GM21825 (cell line): ENCODE measurements around the gene GARRE1.
"Not testable (repeated sequence)": the region's sequence is repeated elsewhere in the genome, so short reads cannot be mapped to it uniquely, and the experiment has no call there.

Experiments
- ATAC-seq: cut with Tn5 transposase; IDR thresholded peaks from one replicate; pipeline ENCODE4 v1.9.1; 2021; ENCODE audit warnings: mild to moderate bottlenecking, moderate library complexity; ENCODE audit not compliant: unreplicated experiment

The GARRE1 gene

DNA sequence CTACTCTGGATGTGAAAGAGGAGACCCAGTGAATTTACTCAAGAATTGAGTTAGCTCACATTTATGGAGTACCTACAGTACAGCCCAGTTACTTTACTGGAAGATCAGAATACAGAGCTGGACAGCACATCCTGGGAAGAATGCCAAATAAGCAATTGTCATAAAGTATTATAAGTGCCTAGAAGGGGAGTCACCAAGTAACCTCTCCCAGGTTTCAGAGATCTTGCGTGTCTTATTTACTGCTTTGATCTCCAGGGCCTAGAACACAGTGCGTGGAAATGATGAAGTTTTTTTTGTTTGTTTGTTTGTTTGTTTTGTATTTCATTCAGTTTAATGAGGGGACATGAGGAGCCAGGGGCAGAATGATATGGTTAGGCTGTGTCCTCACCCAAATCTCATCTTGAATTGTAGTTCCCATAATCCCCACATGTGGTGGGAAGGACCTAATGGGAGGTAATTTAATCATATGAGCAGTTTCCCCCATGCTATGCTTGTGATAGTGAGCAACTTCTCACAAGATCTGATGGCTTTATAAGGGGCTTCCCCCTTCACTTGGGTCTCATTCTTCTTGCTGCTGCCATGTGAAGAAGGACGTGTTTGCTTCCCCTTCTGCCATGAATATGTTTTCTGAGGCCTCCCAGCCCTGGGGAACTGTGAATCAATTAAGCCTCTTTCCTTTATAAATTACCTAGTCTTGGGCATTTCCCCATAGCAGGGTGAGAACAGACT lies 5.2 kb downstream of the GARRE1 start:
- ATAC-seq = no peak

DNA sequence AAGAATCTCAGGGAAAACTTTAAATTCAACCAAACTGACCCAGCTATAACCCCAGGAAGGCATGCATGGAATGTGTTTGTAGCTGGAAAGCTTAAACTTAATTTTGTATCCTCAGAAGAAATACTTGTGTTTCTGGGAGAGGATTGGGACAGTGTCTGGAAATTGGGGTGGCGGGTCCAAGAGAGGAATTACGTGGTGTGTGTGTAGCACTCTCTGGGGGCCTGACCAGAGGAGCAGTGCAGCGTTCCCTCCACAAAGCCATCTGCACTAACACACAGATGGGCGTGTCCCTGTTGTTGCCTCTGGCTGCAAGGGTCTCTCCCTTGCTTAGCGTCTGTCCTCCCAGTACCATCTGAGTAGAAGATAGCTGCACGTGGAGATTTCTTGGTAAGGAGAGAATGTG lies 6.4 kb downstream of the GARRE1 start:
- no peak for ATAC-seq

DNA sequence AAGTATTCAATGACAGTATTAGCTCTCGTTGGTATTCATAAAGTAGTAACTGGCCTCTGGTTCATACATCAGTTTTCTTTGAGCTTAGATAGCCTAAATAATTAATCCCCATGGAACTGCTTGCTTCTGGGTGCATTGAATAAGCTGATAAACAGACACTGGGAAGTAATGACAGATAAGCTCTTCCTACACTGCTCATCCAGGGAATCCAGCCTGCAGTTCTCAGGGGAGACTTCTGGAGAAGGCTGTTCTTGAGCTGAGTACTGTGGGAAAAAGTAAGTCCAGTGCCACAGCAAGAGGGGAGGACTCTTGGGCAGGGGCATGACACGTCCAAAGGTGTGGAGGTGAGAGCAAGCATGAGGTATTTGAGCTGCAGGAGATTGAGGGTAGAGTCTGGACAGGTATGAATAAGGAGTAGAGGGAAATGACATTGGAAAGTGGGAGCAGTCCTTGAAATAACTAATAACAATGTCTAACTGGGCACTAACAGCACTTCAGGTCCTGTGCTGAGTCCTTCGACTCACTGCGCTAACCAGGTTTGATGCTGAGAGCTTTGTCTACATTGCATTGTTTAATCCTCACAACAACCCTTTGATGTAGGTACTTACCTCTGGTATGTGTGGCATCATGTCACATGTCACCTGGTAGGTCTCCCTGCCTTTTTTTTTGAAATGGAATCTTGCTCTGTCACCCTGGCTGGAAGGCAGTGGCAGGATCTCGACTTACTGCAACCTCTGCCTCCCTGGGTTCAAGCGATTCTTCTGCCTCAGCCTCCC lies 7.2 kb downstream of the GARRE1 start:
- ATAC-seq = no peak

DNA sequence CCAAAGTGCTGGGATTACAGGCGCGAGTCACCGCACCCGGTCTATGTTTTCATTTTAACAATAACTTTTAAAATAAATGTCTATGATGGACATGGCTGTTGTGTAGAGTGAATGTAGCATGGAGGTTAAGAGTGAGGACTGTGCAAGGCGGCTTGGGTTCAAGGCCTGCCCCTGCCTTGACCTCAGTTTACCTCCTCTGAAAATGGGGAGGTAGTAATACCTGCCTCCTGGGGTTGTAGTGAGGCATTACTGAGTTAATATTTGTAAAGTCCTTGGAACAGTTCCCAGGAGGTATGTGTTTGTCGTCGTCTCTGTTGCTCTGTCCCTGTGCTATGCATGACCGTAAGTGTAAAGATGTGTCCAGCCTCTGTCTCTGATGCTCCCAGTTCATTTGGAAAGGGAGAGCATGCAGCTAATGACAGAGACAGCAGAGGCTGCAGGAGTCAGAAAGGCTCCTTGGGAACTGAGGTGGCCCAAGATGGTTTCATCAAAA lies 9.4 kb downstream of the GARRE1 start:
- ATAC-seq = no peak

DNA sequence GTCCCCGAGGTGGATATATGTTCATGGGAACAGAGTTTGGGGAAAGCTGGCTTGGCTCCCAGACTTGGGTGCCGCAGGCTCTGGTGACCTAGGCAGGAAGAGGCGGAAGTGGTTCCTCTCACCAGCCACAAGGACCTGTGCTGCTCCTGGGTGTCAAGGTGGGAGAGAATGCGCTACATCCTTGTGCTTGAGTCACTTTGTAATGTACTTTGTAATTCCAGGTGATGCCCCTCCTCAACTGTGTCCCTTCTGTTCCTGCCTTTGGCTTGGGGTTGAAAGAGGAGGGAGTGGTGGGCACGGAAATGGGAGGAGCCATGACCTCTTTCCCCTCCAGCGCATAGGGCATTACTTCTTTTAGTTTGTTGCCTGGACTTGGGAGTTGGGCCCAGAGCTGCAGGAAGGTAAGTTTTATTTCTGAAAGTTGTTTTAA lies 10.9 kb downstream of the GARRE1 start:
- no peak for ATAC-seq

DNA sequence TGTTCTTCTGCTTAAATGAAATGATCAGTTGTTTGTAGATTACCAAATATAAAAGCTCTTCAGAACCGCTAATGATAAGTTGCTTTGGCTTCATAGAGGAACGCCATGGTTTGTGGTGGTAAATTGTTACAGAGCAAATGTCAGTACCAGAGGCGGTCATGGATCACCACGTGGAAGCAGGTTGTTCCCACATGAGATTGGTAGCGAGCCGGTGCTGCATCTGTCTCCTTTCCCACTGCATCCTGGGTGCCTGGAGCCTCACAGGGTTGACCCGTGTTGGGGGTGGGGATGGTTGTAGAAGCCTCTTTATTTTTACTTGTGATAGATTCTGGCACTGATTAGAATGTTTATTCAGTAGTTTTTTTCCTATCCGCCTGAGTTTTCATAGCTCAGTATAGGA lies 14.7 kb downstream of the GARRE1 start:
- no peak for ATAC-seq

DNA sequence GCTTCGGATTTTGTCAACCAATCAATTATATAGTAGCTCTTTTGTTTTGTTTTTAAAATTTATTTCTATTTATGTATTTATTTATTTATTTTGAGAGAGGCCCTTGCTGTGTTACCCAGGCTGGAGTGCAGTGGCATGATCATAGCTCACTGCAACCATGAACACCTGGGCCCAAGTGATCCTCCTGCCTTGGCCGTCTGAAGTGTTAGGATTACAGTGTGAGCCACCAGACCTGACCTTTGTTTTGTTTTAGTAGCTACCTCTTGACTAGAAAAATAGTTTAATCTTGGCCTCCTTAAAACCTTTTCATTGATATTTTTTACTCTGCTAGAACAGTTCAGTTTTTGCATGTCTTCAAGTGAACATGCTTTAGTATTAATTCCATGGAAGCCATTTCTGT lies 15.1 kb downstream of the GARRE1 start:
- peak; percentile 12 for ATAC-seq

DNA sequence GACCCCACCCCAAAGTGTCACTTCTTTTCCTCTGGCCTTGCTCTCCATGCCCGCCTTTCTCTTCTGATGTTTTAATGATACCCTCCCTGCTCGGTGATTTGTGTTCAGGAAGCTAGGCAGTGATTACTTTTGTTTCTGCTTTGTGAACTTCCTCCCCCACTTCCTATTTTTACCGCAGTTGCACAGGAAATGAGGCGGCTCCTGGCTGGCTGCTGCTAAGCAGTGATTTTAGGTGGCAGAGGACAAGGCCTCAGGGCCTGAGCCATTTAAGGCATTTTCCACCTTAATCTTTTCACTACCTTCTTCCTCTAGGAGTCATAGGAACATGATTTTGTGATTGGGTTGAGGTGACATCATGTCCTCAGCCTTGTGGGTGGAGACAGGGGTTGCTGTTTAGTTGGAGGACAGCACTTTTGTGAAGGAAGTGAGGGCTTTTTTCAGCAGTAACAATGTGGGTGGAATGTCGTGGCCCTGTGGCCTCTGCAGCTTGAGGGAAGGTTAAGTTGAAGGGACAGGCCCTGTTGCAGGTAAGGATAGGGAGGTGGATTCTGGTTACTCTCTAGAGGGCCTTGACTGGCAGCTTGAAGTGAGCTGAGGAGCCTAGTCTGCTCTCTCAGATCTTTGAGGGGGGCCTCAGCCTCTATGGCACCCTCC lies 15.7 kb downstream of the GARRE1 start:
- ATAC-seq = peak; percentile 71

DNA sequence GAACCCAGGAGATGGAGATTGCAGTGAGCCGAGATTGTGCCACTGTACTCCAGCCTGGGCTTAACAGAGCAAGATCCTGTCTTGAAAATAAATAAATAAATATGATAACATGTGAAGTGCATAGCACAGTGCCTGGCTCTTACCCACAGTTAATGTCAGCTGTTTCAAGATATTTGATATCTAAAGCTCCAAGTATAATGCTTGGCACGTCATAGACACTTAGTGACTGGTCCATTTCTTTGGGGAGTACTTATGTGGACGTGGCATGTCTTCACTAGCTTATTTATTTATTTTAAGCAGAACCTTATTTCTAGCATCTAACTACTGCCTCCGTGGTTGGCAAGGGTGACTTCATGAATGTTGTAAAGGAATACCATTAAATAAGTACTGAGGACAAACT lies 18.8 kb downstream of the GARRE1 start:
- no peak for ATAC-seq

DNA sequence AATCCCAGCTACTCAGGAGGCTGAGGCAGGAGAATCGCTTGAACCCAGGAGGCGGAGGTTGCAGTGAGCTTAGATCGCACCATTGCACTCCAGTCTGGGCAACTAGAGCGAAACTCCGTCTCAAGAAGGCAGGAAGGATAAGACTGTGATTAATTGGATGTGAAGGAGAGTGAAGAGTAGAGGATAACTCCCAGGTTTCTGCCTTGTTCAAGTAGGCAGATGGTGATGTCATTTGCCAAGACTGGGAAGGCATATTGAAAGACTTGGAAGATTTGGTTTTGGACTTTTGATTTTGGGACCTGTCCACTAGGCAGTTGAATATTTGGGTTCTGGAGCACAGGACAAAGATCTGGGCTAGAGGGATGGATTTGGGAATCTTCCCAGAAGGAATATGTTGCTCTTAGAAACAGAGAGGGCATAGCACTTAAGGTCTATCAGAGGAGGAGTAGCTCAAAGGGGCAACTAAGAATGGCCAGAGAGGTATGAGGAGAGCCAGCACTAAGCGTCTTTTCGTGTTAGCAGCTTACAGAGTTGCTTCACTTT lies 20.0 kb downstream of the GARRE1 start:
- no peak for ATAC-seq

DNA sequence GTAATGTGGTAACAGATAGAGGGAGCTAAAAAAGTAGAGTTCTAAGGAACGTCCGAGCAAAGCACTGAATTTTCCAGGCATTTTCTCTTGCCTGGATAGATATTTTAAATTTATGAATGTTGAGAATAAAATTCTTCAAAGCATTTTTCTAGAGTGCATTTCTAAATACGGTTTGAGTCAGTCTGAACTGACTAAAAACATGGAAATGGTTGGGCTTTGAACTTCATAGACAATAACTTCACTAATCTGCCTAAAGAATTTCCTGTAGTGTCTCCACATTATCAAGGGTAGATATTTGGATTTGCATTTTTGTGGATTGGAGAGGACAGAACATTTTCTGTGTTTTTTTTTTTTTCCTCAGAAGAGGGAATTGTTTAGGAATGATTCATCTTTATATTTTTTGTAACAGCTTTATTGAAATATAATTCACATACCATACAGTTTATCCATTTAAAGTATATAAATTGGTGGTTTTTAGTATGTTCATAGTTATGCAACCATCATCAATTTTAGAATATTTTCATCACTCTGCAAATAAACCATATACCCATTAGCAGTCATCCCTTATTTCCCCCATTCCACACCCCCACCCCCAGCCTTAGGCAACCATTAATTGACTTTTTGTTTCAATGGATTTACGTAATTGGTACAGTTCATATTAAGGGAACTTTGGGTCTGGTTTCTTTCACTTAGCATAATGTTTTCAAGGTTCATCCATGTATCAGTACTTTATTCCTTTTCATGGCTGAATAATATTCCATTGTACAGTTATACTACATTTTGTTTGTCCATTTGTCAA lies 20.7 kb downstream of the GARRE1 start:
- ATAC-seq = no peak

DNA sequence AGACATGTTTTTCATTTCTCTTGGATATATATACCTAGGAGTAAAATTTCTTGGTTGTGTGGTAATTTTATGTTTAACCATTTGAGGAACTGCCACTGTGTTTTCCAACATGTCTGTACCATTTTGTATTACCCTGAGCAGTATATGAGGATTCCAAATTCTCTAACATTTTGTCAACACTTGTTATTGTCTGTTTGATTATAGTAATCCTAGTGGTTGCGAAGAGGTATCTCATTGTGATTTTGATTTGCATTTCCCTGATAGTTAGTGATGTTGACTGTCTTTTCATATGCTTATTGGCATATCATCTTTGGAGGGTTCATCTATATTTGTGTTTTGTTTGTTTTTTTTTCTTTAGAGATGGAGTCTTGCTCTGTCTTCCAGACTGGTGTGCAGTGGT lies 21.4 kb downstream of the GARRE1 start:
- ATAC-seq = no peak

DNA sequence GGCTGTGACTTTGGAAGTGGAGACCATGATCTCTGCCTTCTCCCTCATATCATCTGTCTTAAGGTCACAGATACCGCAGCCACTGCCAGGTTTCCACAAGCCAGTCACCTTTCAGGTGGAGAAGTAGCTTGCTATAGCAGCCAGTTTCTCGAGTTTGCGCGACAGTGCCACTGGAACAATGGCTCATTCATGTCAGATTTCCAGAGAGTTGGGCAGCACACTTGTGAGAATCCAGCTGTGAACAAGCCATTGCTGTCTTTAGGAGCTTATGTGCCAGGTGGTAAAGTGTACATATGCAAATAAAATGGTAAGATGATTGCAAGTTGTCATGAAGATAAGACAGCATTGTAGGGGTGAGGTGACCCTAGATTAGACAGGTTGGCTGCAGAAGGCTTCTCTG lies 22.3 kb downstream of the GARRE1 start:
- no peak for ATAC-seq

DNA sequence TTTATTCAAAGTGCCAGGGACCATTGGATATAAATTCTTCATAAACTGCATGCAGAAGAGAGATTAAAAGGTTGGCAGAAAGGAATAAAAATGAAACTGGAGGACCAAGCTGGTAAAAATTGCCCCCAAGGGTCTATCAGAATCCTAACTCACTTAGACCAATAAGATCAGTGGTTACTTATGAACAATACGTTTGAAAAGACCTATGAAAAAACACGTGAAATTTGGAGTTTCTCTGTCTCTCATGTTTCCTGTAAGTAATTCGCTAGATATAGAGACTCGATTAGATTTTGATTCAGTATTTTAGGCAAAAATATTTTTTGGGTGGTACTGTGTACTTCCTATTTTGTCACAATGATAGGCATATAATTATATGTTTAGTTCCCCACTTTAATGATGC lies 22.9 kb downstream of the GARRE1 start:
- ATAC-seq = no peak

DNA sequence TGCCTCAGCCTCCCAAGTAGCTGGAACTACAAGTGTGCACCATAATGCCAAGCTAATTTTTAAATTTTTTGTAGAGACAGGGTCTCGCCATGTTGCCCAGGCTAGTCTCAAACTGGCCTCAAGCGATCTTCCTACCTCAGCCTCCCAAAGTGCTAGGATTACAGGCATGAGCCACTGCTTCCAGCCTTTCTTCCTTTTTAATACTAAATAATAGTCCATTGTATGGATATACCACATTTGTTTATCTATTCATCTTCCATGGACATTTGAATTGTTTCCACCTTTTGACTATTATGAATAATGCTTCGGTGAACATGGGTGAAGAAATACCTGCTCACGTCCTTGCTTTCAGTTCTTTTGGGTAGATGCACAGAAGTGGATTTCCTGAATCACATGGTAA lies 24.4 kb downstream of the GARRE1 start:
- no peak for ATAC-seq

DNA sequence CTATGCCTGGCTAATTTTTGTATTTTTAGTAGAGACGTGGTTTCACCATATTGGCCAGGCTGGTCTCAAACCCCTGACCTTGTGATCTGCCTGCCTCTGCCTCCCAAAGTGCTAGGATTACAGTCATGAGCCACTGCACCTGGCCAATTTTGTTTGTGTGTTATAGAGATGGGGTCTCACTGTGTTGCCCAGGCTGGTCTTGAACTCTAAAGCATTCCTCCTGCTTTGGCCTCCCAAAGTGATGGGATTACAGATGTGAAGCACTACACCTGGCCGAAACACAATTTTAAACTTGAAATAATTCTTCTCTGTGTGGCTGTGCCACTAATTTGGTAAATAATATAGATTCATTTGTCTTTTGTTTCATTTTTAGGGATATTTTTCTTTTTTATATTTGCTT lies 27.1 kb downstream of the GARRE1 start:
- ATAC-seq = not testable (repeated sequence)

DNA sequence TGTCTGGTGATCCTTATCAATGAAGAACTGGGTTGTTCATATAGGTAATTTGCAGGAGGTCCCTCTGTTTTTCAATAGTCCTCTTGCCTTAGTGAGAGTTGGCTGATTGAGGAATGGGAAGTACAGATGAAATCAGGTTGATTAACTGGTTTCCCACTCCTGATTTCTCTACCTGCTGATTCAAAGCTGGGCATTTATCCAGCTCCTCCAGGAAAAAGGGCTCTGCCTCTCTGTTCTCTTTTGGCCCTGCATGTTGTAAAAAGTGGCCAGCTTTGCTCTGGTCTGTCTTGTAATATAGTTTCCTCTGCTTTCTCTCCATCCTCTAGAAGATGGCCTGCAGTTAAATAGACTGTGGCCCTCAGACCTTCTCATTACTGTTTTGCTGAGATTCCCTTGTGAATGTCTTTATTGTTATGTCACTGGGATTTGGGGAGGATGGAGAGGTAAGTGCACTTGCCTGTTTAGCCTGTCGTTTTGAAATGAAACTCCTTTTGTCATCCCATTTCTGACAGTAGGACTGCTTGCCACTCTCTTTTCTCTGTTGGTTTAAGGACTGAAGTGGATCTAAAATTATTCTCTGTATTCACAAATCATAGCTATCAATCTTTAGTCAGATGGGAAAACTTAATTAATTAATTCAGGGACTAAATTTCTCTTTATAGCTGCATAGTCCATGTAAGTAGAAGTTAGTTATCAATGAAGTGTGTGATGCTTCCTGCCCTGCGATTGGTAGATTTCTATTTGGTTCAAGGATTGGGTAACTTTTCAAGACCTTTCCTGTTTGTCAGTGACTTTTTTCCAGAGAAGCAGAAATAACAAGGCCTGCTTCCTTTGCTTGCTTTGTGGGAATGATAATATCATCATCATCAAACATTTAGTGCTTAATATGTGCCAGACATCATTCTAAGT lies 28.5 kb downstream of the GARRE1 start:
- ATAC-seq = no peak

DNA sequence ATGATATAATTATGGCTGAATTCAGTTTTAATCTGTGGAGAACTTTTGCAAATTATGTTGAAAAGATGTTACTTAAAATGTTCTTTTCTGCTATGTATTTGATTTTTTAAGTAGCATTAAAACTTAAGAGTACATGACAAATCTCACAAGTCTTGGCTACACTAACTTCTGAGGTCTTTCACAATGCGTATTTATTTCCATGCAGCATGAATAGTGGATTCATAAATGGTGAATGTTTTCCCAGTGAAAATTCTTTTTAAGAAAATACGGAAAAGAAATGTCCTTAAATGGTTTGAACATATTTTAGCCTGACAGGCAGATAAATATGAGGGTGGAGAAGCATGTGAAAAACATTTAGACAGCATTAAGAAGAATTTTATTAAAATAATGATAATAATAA lies 30.2 kb downstream of the GARRE1 start:
- no peak for ATAC-seq

DNA sequence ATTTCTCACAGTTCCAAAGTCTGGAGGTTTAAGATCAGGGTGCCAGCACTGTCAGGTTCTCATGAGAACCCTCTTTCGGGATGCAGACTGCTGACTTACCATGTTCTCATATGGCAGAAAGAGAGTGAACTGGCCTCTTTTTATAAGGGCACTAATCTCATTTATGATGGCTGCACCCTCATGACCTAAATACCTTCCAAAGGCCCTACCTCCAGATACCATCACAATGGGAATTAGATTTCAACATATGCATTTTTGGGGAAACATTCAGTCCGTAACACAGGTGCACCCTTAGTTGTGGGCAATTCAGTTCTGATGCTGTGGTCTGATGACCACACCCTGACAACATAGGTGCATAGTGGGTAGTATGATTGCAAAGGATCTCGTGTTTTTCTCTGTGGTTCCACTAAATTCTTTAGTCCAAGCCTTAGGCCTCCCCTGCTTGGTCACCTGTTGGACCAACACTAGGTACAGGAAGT lies 33.3 kb downstream of the GARRE1 start:
- no peak for ATAC-seq

DNA sequence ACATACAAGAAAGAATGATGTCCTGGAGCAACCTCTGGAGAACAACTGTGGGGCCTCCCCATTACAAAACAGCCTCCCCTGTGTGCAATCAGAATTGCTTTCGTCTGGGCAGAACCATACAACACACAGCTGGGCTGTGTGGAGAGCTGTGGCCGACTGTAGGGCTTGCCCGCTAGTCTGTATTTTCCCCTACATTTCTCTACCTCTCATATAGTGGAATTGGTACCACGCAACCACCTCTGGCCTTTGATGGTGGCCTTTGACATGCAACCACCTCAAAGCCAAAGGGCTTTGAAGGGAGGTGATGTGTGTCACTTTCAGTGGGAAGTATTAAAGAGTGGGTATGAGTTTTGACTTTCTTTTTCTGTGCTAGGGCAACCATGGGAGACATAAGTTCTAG lies 34.0 kb downstream of the GARRE1 start:
- ATAC-seq = no peak
